Ovary (tissue), 9 donors: ENCODE results near the gene FBXL22. TPM values are rescaled to one million over a fixed set of nuclear protein-coding genes. Genes with fewer than 3 reads are reported as not detected.

Experiments used
- DNase-seq, 5 donors: peaks; one replicate each; pipeline ENCODE4 v3.0.0-alpha.2; 2019 to 2020
- H3K27ac ChIP-seq, 2 donors: fragments of 200-600 bp; one replicate each; pipeline versions ENCODE4 v1.5.1 to v1.8.0; 2019 to 2022
- H3K27me3 ChIP-seq: fragments of 200-600 bp; one replicate; pipeline ENCODE4 v1.8.0; 2022
- H3K36me3 ChIP-seq: fragments of 200-600 bp; sonication (generic); one replicate; pipeline ENCODE4 v1.5.1; 2019
- H3K4me1 ChIP-seq: one replicate; pipeline ENCODE4 v1.8.1; 2013; ENCODE audit warnings: mild to moderate bottlenecking, moderate library complexity; ENCODE audit not compliant: insufficient read depth
- H3K4me3 ChIP-seq: fragments of 200-600 bp; sonication (generic); one replicate; pipeline ENCODE4 v1.5.1; 2017
- H3K9me3 ChIP-seq, 2 donors: fragments of 200-600 bp in 1 of 2; sonication (generic) in 1 of 2; one replicate each; pipeline versions ENCODE4 v1.5.1 to v1.8.1; 2013 to 2019; ENCODE audit warnings: mild to moderate bottlenecking in 1 of 2, moderate library complexity in 1 of 2
- EP300 ChIP-seq: sonication (generic); formaldehyde crosslinking; IDR thresholded peaks from one replicate; pipeline ENCODE4 v1.6.1; 2017; ENCODE audit warnings: antibody characterized with exemption
- POLR2A ChIP-seq: fragments of 450-650 bp; IDR thresholded peaks from one replicate; pipeline ENCODE4 v1.6.1; 2017; ENCODE audit warnings: antibody characterized with exemption, mild to moderate bottlenecking, moderate library complexity
- WGBS, 3 donors: extraction: QIAGEN DNeasy Blood & Tissue Kit in 1 of 3; methylation state at CpG; one replicate each; pipeline versions ENCODE4 v1.1.5 to v1.1.7; 2013 to 2017; 5-methylcytosine and 5-hydroxymethylcytosine counted together
- intact Hi-C, 4 donors: fragments of 100-400 bp; cut with DNase I; formaldehyde crosslinking; loops; one replicate each; pipeline versions ENCODE4 v1.11.0 to v1.15.1; 2022 to 2023
- polyA plus RNA-seq, 2 donors: library from polyadenylated mRNA; stranded (reverse); fragments of 200-250 nt in 1 of 2; fragments of 350-450 nt in 1 of 2; fragmentation: Illumina TruSeq in 1 of 2; extraction: RNeasy Lipid Tissue Mini Kit (QIAGEN cat#74804) in 1 of 2; gene quantifications; one replicate each; pipeline ENCODE4 v1.2.3, GENCODE V29; 2013 to 2014
- total RNA-seq, 7 donors: library from RNA; depleted of rRNA in 2 of 7; stranded (reverse); fragments of >200 nt in 2 of 7; fragmentation: NEBNext Ultra II Directional in 3 of 7; extraction: Animal tissue kit (Norgen Biotek cat#: 25700) in 3 of 7; gene quantifications; one replicate each; pipeline versions ENCODE4 v1.1.0 to v1.2.4, GENCODE V29; 2016 to 2023
- TF ChIP-seq, protein P1 (sequence below), 3 donors: fragments of 450-650 bp in 2 of 3; fragments of 200-600 bp in 1 of 3; IDR thresholded peaks; one replicate each; pipeline versions ENCODE4 v1.5.1 to v1.8.0; 2016 to 2022; ENCODE audit warnings: antibody characterized with exemption in 3 of 3, mild to moderate bottlenecking in 1 of 3
- donor health status: DM: no; HTN: no; CAD: no; lungs with moderate emphysema.
- donor health status: DM: no; HTN: no; CAD: no.
- donor health status: Bipolar disorder and iron deficiency.
- donor health status: DM: yes; HTN: yes; CAD: no.
- donor health status: DM: no; HTN: no; CAD: no.
- donor health status: DM: yes; HTN: yes; CAD: no.

The FBXL22 gene
- total and polyA plus RNA-seq, 9 donors, result 0.48 to 27.5 (median 5.3) TPM

DNA sequence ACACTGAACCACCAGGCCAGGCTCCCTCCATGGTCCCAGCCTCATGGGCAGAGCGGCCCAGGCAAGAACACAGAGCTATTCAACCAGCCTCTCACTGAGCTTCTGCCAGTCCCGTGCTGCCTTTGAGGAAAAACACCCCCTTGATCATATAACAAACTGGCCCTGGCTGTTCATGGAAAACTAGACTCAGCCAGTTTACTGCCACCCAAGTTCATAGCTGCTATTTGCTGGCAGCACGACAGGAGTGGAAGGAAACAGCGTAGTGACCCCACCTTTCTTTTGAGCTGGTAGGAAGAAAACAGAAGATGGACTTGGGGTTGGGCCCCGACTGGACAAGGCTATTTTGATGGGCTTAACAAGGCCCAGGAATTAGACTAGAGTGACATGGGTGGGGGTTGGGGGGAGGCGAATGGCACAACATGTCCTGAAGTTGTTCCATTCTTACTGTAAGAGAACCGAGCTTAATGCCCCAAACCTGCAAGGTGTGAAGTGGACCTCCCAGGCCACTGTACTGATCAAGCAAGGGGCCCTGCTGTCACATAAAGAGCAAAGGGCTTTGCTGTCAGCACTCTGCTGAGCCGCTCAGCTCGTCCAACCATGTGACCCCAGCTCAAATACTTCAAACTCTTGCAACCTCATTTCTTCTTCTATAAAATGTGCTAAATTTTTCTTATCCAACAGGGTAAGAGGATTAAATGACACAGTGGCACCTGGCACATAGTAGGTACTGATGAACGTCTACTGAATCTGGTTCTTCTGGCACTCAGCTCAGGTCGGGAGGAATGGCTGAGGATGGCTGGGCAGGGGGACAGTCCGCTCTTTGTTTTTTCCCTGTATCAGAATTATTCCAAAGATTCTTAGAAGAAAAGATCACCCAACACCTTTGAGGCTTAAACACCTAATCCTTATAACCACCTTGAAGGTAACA is 1.6 kb downstream of the FBXL22 start:
- TF ChIP-seq POLR2A (no peak), EP300 (no peak)
- TF ChIP-seq, protein P1, sequence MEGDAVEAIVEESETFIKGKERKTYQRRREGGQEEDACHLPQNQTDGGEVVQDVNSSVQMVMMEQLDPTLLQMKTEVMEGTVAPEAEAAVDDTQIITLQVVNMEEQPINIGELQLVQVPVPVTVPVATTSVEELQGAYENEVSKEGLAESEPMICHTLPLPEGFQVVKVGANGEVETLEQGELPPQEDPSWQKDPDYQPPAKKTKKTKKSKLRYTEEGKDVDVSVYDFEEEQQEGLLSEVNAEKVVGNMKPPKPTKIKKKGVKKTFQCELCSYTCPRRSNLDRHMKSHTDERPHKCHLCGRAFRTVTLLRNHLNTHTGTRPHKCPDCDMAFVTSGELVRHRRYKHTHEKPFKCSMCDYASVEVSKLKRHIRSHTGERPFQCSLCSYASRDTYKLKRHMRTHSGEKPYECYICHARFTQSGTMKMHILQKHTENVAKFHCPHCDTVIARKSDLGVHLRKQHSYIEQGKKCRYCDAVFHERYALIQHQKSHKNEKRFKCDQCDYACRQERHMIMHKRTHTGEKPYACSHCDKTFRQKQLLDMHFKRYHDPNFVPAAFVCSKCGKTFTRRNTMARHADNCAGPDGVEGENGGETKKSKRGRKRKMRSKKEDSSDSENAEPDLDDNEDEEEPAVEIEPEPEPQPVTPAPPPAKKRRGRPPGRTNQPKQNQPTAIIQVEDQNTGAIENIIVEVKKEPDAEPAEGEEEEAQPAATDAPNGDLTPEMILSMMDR (IDR thresholded peaks at IDR 0.05), result no peak
- Histone ChIP-seq H3K27me3 (no peaks in the 10 kb centered on the region), H3K4me3 (no peak overlapping the region), H3K9me3 (no peaks in the 10 kb centered on the region), H3K4me1 (peaks cover 29% of the 10 kb centered on the region), H3K36me3 (no peaks in the 10 kb centered on the region), H3K27ac (peak overlapping the region; percentile 10 to 80)
- 38 to 50% (median 40%) methylated on average over 12 of the region's 12 CpGs for WGBS, 3 donors
- intact Hi-C loops, result loop anchor here in 1 of 4 donors (5.0 kb wide), 1 partner anchor 96 kb away; the partner anchor contains the start of gene USP3
- peak in 4 of 5 donors; percentile 41 to 57 (median 47) for DNase-seq

DNA sequence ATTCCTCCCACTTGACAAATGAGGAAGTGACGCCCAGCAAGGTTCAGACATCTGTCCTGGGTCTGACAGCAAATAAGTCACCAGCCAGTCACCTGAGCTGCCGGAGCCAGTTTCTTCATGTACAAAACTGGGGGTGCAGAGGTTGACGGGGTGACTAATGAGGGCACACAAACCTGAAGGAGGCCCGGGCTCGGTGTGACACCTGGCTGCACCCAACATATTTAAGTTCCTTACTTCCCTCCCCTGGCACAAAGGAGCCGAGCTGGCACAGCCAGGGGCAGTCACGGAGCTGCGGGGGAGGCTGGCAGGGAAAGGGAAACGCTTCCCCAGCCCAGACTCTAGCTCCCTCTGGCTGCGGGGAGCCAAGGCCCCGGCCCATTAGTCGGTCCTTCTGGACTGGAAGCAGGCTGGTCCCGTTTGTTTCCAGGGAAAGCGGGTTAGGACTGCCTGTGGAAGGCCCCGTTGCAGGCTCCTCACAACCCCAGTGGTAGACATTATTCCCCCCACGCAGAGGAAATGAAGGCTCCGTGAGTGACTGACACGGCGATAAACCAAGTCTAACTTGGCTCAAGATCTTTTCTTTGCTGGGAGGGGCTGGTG is 2.3 kb downstream of the FBXL22 start:
- intact Hi-C loops, result loop anchor here in 1 of 4 donors (5.0 kb wide), 1 partner anchor 97 kb away; the partner anchor contains the start of gene USP3
- Histone ChIP-seq H3K27ac (peak overlapping the region; percentile 48 to 80), H3K4me1 (peaks cover 29% of the 10 kb centered on the region), H3K4me3 (peak overlapping the region; percentile 65), H3K9me3 (no peaks in the 10 kb centered on the region), H3K27me3 (no peaks in the 10 kb centered on the region), H3K36me3 (no peaks in the 10 kb centered on the region)
- WGBS, 3 donors, result 33 to 40% (median 36%) methylated on average over 19 of the region's 19 CpGs
- peak; percentile 62 to 79 (median 67) for DNase-seq
- TF ChIP-seq EP300, result no peak
- TF ChIP-seq, protein P1 (IDR thresholded peaks at IDR 0.05), result peak in 1 of 3 donors; percentile 46
- no peak for TF ChIP-seq POLR2A

DNA sequence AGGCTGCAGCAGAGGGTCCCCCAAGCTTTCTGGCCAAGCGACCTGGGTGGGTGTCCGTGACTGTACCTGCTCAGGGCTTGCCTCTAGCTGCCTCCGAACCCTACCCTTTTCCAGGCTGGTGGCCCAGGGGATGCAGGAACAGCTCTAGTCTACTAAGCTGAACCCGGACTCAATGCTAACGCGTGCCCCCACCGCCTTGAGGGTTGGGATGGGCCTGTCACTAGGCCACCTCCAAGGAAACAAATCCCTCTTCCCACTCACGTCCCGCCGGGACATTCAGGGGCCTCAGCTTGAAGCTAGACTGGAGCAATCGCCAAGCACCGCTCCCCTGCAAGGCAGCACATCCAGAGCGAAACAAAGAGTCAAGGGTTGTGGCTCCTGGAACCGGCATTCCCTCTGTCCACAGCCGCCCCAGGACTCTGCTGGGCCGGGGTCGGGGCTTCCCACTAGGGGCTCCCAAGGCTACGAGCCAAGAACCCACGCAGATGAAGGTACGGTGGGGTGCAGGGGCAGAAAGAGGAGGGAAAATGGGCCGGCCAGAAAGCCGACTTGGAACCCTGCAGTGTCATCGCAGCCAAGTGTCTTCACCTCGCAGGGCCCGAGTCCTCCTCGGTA is 2.9 kb downstream of the FBXL22 start:
- intact Hi-C loops, result loop anchor here in 3 of 4 donors (5.0 to 10.0 kb wide), 3 partner anchors 95 to 105 kb away; partner anchors contain the start of gene USP3 (in 2 of the 3)
- WGBS, 3 donors, result 7 to 14% (median 12%) methylated on average over 25 to 26 of the region's 26 CpGs
- no peak for TF ChIP-seq POLR2A
- TF ChIP-seq, protein P1 (IDR thresholded peaks at IDR 0.05), result no peak
- TF ChIP-seq EP300, result no peak
- H3K4me1 ChIP-seq, result peaks cover 28% of the 10 kb centered on the region
- DNase-seq, result peak in 1 of 5 donors; percentile 41
- peak overlapping the region; percentile 65 for H3K4me3 ChIP-seq
- H3K27me3 ChIP-seq, result no peaks in the 10 kb centered on the region
- no peaks in the 10 kb centered on the region for H3K9me3 ChIP-seq
- H3K27ac ChIP-seq, result peak overlapping the region; percentile 48 to 80
- no peaks in the 10 kb centered on the region for H3K36me3 ChIP-seq

DNA sequence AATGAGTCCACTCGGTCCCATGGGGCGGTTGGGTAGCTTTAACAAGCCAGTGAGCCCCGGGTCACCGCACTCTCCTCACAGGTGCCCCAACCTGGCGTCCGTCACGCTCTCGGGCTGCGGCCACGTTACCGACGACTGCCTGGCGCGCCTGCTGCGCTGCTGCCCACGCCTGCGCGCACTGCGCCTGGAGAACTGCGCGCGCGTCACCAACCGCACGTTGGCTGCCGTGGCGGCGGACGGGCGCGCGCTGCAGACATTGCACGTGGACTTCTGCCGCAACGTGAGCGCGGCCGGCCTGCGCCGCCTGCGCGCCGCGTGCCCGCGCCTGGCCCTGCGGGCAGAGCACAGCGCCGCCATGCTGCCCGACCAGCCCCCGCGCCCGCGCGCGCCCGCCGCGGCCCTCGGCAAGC is 3.4 kb downstream of the FBXL22 start:
- H3K27me3 ChIP-seq, result no peaks in the 10 kb centered on the region
- no peaks in the 10 kb centered on the region for H3K9me3 ChIP-seq
- H3K27ac ChIP-seq, result peak overlapping the region; percentile 48 to 80
- DNase-seq, result peak; percentile 78 to 94 (median 87)
- WGBS, 3 donors, result 0% methylated on average over 29 to 60 of the region's 60 CpGs
- no peaks in the 10 kb centered on the region for H3K36me3 ChIP-seq
- TF ChIP-seq, protein P1 (IDR thresholded peaks at IDR 0.05), result peak in 1 of 3 donors; percentile 43
- TF ChIP-seq EP300 (no peak), POLR2A (peak; percentile 57)
- peak overlapping the region; percentile 65 for H3K4me3 ChIP-seq
- H3K4me1 ChIP-seq, result peaks cover 25% of the 10 kb centered on the region
- intact Hi-C loops, result loop anchor here in 3 of 4 donors (5.0 to 10.0 kb wide), 3 partner anchors 96 to 106 kb away; partner anchors contain the start of gene USP3 (in 2 of the 3)
